NCI-H510A (cell line): ENCODE results near the gene DNLZ.

ENCODE experiments used
- DNase-seq: peaks from one replicate; lab custom pipeline; 2025; lab: John Stamatoyannopoulos, UW

Gene DNLZ

DNA sequence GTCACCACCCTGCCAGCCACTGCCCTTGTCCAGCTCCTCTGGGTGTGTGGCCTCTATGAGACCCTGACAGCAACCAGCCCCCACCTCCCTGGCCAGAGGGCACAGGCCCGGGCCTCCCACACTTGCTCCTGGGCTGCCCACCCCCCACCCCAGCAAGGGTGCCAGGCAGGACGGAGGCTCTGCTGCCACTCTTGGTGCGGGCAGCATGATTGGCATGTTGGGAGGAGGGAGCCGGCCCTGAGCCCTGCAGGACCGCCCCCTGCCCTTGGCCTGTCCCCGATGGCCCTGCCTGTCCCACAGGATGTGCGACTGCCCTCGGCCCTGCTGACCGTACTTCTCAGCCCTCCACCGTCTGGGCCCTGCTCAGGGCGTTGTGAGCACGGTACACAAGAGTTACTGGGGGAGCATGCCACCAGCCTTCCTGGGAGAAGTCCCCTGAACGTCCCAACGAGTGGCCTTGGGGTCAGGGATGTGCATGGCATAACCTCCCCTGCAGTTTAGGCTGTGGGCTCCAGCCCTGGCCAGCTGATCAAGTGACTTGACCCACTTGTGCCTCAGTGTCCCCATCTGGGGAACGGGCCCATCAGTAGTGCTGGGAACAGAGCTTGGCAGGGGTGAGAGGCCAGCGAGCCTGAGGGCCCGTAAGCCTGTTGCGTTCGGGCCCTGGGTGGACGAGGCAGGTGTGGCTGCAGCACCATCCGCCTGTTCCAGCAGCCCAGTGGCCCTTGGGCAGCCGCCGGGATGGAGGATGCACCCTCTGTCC is 20.2 kb downstream of the DNLZ start:
- DNase-seq, result no peak

- no peak for DNase-seq
Measured at GRCh38 chr9:136342181-136343120, 21.1 kb downstream of the DNLZ start.

DNA sequence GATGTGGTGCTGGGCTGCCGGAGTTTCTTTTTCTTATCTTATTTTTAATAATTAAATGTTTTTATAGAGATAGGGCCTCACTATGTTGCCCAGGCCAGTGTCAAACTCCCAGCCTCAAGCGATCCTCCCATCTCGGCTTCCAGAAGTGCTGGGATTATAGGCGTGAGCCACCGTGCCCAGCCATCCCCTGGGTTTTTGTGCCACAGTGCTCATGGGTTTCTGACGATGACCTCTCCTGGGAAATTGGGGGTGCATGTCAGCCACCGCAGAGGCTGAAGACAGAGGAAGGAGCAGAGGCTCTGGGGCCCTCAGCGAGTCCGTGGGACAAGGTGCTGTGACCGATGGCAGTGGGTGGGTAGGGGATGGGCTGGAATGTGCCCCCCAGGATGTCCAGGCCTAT is 21.8 kb downstream of the DNLZ start:
- no peak for DNase-seq

GRCh38 chr9:136341042-136341655 is 22.4 kb downstream of the DNLZ start:
- no peak for DNase-seq

DNA sequence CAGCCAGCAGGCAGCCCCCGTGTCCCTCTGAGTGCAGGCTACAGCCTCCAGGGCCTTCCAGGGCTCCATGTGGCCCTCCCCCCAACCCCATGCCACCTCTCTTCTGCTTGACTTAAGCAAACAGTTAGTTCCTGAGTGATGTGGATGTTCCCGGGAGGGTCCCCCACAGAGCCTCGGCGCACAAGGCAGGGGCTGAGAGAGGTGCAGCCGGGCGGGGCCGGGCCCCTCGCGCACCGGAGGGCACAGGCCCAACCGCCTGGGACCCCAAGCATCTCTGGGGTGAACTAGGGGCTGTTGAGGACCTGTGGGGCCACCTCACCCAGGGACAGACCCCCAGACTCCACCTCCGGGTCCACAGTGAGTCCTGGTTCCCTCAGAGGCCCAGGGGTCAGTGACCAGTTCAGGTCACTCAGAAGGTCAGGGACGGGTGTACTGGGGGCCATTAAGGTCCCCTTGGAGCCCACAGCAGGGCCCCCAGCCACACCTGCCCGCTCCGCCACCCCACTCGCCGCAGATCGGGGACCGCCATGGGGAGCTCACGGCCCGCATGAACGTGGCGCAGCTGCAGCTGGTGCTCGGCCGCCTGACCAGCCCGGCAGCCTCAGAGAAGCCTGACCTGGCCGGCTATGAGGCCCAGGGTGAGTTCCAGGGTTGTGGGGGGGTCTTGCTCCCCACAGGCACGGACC is 23.0 kb downstream of the DNLZ start:
- DNase-seq, result no peak

- DNase-seq, result no peak
Measured at GRCh38 chr9:136339958-136340310, 23.6 kb downstream of the DNLZ start.

DNA sequence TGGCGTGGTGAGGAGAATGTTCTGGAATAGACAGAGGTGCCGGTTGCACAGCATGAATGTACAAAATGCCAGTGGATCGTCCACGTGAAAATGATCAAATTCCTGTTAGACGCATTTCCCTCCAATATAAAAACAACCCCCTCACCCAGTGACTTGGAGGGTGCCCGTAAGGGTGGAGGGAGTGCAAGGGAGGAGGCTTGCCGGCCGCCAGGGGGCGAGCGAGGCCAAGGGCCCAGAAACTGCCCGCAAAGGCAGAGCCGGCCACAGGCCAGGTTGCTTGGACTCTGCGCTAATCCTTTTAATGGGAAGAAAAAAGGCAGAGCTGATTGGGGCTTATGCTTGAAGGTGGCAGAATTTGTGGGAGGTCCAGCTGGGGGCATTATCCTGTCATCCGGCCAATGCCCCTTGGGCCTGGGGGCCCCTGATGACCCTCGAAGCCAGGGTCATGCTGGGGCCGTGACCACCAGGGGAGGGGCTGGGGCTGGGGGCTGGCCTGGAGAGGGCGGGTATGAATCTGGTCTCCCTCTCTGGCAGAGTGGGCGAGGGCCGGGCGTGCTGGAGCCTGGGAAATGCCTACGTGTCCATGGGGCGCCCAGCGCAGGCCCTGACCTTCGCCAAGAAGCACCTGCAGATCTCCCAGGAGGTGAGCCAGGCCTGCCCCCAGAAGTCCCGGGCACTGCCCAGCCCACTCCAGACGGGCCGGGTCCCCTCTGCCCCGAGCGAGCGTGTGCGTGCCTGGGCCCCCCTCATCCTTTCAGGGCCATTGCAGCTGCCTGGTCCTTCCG is 24.2 kb downstream of the DNLZ start:
- DNase-seq, result peak; percentile 38

GRCh38 chr9:136338511-136338910 is 25.0 kb downstream of the DNLZ start:
- no peak for DNase-seq

DNA sequence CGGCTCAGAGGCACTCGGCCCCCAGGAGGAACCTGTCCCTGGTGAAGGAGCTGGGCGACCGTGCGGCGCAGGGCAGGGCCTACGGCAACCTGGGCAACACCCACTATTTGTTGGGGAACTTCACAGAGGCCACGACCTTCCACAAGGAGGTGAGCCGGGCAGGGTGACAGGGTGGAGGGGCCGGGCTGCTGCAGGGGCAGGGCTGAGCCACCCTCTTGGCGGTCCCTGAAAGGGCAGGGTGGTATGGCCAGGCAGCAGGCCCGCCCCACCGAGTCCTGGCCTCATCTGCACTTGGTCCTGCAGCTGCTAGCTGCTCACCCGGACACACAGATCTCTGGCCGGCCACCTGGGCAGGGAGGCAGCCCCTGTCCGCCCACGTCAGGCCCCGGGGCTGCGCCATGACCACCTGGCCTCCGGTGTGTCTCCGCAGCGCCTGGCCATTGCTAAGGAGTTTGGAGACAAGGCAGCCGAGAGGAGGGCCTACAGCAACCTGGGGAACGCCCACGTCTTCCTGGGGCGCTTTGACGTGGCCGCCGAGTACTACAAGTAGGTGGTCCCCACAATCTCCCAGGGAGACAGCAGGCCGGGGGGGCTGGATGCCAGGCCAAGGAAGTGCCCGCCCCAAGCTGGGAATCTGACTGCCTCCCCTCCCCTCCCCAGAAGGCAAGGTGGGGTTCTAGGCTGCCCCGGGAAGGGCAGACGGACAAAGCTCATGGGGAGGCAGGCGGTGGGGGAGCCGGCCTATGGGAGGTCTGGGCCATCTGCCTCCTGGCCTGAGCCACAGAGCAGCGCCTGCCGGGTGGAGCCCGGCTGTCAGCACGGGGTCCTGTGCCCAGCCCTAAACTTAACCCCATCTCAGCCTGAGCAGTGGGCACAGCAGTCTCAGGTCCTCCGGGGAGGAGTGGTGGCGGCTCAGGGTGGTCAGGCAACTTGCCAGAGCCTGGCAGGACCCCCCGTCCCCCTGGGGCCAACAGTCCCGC is 25.8 kb downstream of the DNLZ start:
- DNase-seq, result no peak

DNA sequence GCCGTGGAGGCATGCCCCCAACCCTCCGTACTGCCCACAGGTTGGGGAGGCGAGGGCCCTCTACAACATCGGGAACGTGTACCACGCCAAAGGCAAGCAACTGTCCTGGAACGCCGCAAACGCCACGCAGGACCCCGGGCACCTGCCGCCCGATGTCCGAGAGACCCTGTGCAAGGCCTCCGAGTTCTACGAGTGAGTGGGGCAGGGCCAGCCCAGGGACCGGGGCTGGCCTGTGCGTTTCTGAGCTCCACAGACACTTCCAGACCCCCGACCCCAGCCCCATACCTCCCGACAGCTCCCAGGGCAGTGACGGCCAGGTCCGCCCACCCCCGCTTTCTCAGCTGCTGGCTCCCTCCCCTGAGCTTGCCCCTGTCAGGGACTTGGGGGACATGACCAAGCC is 26.7 kb downstream of the DNLZ start:
- DNase-seq, result no peak

GRCh38 chr9:136336156-136336870 is 27.2 kb downstream of the DNLZ start:
- DNase-seq, result no peak

GRCh38 chr9:136335296-136336155 is 28.0 kb downstream of the DNLZ start:
- no peak for DNase-seq

DNA sequence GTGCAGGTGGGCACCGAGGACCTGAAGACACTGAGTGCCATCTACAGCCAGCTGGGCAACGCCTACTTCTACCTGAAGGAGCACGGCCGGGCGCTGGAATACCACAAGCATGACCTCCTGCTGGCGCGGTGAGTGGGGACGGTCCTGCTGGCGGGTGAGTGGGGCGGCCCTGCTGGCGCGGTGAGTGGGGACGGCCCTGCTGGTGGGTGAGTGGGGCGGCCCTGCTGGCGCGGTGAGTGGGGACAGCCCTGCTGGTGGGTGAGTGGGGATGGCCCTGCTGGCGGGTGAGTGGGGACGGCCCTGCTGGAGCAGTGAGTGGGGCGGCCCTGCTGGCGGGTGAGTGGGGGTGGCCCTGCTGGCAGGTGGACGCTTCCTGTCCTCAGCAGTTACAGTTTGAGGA is 29.0 kb downstream of the DNLZ start:
- no peak for DNase-seq

GRCh38 chr9:136333486-136333885 is 30.1 kb downstream of the DNLZ start:
- no peak for DNase-seq

GRCh38 chr9:136333045-136333444 is 30.5 kb downstream of the DNLZ start:
- DNase-seq, result no peak

DNA sequence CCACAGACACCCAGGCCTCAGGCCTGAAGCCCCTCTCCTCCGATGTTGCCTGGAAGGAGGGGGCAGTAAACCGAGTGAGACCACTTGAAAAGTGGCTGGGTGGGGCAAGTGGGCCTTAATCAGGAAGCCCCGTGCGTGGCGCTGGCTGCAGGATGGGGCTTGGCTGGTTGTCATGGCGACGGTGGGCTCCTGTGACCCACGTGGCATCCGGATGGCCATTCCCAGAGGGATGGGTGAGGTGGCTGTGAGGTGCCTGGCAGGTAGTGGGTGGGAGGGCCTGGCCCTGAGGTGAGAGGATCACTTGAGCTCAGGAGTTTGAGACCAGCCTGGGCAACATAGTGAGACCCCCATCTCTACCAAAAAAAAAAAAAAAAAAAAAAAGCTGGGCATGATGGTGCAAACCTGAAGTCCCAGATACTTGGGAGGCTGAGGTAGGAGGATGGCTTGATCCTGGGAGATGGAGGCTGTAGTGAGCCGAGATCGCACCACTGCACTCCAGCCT is 31.0 kb downstream of the DNLZ start:
- DNase-seq, result no peak

GRCh38 chr9:136331556-136332481 is 31.7 kb downstream of the DNLZ start:
- no peak for DNase-seq
